AG09319 (cell line): ENCODE data around the gene BCAS3.

Source experiments
- DNase-seq: peaks from one replicate; pipeline ENCODE4 v3.0.0-alpha.2; 2010; ENCODE audit warnings: low read depth; ENCODE audit errors: extremely low read depth
- TF ChIP-seq, protein P1 (sequence below): IDR thresholded peaks from 2 replicates; pipeline ENCODE4 v1.5.1; 2011; ENCODE audit warnings: low read depth, mild to moderate bottlenecking, inconsistent platforms, low read length, moderate library complexity

Gene BCAS3

DNA sequence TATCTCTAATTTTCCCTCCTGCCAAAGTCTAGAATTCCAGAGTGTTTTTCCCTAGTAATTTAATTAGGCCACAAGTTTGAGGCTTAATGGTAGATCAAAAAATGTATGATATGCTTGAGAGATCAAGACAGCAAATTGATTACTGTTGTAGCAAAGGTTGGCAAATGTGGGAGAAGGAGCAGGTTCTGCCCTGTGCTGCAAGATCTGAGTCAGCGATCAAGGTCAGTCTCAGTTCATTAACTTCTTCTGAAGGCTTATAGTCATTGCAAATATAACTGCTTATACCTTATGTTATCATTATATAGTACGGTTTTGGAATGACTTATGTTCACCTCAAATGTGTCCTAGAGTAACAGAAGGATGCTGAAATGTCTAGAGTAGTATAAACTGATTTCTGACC lies 490.9 kb downstream of the BCAS3 start:
- TF ChIP-seq, protein P1, sequence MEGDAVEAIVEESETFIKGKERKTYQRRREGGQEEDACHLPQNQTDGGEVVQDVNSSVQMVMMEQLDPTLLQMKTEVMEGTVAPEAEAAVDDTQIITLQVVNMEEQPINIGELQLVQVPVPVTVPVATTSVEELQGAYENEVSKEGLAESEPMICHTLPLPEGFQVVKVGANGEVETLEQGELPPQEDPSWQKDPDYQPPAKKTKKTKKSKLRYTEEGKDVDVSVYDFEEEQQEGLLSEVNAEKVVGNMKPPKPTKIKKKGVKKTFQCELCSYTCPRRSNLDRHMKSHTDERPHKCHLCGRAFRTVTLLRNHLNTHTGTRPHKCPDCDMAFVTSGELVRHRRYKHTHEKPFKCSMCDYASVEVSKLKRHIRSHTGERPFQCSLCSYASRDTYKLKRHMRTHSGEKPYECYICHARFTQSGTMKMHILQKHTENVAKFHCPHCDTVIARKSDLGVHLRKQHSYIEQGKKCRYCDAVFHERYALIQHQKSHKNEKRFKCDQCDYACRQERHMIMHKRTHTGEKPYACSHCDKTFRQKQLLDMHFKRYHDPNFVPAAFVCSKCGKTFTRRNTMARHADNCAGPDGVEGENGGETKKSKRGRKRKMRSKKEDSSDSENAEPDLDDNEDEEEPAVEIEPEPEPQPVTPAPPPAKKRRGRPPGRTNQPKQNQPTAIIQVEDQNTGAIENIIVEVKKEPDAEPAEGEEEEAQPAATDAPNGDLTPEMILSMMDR = no peak
- DNase-seq = no peak

DNA sequence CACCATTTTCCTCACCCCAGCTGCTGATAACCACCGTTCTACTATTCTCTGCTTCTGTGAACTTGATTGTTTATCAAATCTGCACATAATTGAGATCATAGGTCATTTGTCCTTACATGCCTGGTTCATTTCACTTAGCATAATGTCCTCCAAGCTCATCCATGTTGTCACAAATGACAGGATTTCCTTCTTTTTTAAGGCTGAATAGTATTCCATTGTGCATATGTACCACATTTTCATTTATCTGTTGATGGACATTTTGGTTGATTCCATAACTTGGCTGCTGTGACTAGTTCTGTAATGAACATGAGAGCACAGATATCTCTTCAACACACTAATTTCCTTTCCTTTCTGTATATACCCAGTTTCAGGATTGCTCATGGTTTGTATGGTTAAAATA lies 496.7 kb downstream of the BCAS3 start:
- DNase-seq = no peak
- TF ChIP-seq, protein P1 = no peak

DNA sequence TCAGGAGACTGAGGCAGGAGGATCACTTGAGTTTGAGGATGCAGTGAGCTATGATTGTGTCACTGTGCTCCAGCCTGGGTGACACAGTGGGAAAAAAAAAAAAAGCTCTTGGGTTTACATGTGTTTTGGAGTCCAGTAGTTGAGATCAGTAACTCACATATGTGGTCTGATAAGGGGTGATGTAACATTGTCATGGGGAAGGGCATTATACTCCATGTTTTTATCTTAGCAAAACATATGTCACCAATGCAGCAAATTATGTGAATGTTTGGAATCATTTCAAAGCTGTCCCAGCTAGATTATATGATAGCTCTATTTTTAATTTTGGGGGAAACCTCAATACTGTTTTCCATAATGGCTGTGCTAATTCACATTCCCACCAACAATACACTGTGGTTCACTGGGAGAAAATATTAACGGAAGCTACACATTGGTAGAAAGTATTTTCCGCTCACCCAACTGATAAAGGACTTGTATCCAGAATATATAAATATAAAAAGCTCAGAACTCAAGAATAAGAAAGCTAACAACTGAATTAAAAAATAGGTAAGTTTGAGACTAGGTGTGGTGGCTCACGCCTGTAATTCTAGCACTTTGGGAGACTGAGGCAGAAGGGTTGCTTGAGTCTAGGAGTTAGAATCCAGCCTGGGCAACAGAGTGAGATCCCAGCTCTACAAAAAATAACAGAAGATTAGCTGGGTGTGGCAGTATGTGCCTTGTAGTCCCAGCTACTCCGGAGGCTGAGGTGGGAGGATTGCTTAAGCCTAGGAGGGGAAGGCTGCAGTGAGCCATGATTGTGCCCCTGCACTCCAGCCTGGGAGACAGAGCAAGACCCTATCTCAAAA lies 497.9 kb downstream of the BCAS3 start:
- TF ChIP-seq, protein P1 = no peak
- no peak for DNase-seq

DNA sequence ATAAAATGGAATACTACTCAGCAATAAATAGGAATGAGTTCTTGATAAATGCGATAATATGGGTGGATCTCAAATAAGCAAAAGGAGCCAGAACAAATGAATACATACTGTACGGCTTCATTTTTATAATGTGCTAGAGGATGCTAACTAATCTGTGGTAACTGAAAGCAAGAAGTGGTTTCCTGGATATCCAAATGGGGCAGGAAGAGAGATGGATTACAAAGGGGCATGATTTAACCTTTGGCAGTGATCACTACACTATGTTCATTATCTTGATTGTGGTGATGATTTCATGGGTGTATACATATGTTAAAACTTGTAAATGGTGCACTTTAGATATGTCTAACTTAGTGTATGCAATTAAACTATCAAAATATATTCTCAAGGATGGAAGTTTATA lies 499.7 kb downstream of the BCAS3 start:
- no peak for DNase-seq
- TF ChIP-seq, protein P1 = no peak

DNA sequence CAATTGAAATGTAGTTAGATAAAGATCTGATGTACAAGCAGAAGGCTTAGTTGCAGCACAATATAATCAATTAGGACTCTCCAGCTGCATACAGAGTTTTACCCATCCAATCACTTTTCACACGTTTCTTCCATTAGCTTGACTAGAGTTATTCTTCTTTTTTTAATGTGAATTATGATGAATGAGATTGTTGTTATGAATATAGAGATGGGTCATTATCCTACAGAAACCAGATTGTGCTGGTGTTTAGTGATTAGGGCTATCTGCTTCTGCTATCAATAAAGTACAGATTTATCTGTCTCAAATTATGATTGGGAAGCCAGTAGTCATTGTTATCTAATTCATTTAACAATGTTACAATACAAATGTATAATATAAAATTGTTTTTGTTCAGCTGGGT lies 500.6 kb downstream of the BCAS3 start:
- DNase-seq = no peak

DNA sequence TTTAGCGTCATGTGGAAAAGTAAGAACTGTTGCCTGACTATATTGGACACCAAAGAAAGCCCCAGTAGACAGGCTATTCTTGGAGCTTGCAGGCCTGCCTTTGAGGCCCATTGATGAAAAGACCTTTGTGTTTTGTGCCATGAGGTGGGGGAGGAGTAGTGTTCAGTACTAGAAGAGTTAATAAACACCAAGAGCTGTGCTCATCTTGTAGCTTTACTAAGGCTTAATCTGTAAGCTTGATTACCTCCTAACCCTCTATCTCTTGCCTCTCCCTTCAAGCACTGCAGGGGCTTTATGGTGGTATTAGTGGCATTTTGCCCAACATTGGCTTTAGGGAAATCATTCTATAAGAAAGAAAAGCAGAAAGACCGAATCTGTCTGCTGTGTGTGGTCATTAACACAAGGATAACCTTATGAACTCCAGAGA lies 501.7 kb downstream of the BCAS3 start:
- DNase-seq = no peak
- TF ChIP-seq, protein P1 = no peak

More for the DNA sequence above, 500.6 kb downstream of the BCAS3 start:
- TF ChIP-seq, protein P1 = no peak

DNA sequence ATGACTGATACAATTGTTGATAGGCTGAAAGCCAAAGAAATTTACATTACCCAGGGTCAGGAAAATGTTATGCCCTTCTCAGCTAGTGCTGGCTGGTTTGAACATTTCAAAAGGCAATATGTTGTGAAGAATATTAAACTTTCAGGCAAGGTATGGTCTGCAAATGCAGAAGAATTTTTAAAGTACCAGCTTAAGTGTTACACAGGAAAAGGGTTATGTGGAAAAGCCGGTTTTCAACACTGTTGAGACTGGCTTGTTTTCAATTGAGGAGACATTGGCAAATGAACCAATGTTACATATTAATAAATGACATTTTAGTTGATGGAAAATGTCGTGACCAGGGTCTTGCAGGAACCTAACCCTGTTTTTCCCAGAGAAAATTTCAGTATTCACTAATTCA lies 506.1 kb downstream of the BCAS3 start:
- DNase-seq = no peak
- TF ChIP-seq, protein P1 = no peak
